Muscle layer of colon (tissue), 2 donors: ENCODE results near the gene PIAS3.
"Not testable (repeated sequence)": the region's sequence is repeated elsewhere in the genome, so short reads cannot be mapped to it uniquely, and the experiment has no call there.

ENCODE experiments used
- H3K27ac ChIP-seq: one replicate; pipeline ENCODE4 v1.7.0; 2013; ENCODE audit warnings: low read depth, mild to moderate bottlenecking, low read length, moderate library complexity
- H3K27me3 ChIP-seq, 2 donors: one replicate each; pipeline ENCODE4 v1.7.0; 2013; ENCODE audit warnings: low read length in 2 of 2, mild to moderate bottlenecking in 2 of 2; ENCODE audit not compliant: insufficient read depth in 2 of 2, control insufficient read depth in 1 of 2
- H3K36me3 ChIP-seq: one replicate; pipeline ENCODE4 v1.7.0; 2013; ENCODE audit warnings: mild to moderate bottlenecking, low read length; ENCODE audit not compliant: insufficient read depth
- H3K4me1 ChIP-seq: one replicate; pipeline ENCODE4 v1.7.0; 2013; ENCODE audit warnings: mild to moderate bottlenecking, low read length; ENCODE audit not compliant: insufficient read depth
- H3K4me3 ChIP-seq, 2 donors: one replicate each; pipeline ENCODE4 v1.7.0; 2013; ENCODE audit warnings: low read length in 2 of 2, low read depth in 1 of 2, mild to moderate bottlenecking in 1 of 2, moderate library complexity in 1 of 2
- H3K9ac ChIP-seq: one replicate; pipeline ENCODE4 v1.7.0; 2013; ENCODE audit warnings: low read length
- H3K9me3 ChIP-seq: one replicate; pipeline ENCODE4 v1.7.0; 2013; ENCODE audit warnings: mild to moderate bottlenecking, low read length
- donor health status: abdominal sarcoma.
- donor health status: Adenocarcinoma of cecum.

Gene PIAS3

DNA sequence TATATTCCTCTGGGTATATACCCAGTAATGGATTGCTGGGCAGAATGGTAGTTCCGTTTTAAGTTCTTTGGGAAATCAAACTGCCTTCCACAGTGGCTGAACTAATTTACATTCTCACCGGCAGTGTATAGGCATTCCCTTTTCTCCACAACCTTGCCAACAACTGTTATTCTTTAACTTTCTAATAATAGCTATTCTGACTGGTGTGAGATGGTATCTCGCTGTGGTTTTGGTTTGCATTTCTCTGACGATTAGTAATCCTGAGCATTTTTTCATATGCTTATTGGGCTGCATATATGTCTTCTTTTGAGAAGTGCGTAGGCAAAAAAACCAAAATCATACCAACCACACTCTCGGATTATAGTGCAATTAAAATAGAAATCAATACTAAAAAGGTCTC is 40.8 kb downstream of the PIAS3 start:
- not testable (repeated sequence) for H3K4me3 ChIP-seq, H3K36me3 ChIP-seq, H3K9me3 ChIP-seq, H3K27ac ChIP-seq, H3K9ac ChIP-seq, H3K27me3 ChIP-seq, H3K4me1 ChIP-seq

- not testable (repeated sequence) for H3K27ac ChIP-seq, H3K27me3 ChIP-seq, H3K4me3 ChIP-seq, H3K9me3 ChIP-seq, H3K4me1 ChIP-seq, H3K9ac ChIP-seq, H3K36me3 ChIP-seq
These were observed 45.7 kb downstream of the PIAS3 start for GRCh38 chr1:145812977-145813810.

GRCh38 chr1:145806844-145807243 is 52.0 kb downstream of the PIAS3 start:
- Histone ChIP-seq H3K9ac (no peak overlapping the region), H3K4me3 (no peak overlapping the region), H3K4me1 (peaks cover 25% of the 10 kb centered on the region), H3K9me3 (no peaks in the 10 kb centered on the region), H3K36me3 (no peaks in the 10 kb centered on the region), H3K27ac (no peak overlapping the region), H3K27me3 (no peaks in the 10 kb centered on the region)

DNA sequence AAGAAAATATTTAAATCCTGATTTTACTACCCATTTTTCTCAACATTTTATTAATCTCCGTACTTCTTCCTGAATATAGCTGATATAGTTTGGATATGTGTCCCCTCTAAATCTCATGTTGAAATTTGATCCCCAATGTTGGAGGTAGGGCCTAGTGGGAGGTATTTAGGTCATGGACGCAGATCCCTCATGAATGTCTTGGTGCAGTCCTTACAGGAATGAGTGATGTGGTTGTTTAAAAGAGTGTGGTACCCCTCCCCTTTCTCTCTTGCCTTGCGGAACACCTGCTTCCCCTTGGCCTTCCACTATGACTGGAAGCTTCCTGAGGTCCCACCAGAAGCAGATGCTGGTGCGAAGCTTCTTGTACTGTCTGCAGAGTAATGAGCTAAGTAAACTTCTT is 52.5 kb downstream of the PIAS3 start:
- no peaks in the 10 kb centered on the region for H3K9me3 ChIP-seq
- H3K4me3 ChIP-seq, result no peak overlapping the region
- H3K27ac ChIP-seq, result no peak overlapping the region
- H3K27me3 ChIP-seq, result no peaks in the 10 kb centered on the region
- H3K4me1 ChIP-seq, result peaks cover 25% of the 10 kb centered on the region
- H3K36me3 ChIP-seq, result no peaks in the 10 kb centered on the region
- H3K9ac ChIP-seq, result no peak overlapping the region

DNA sequence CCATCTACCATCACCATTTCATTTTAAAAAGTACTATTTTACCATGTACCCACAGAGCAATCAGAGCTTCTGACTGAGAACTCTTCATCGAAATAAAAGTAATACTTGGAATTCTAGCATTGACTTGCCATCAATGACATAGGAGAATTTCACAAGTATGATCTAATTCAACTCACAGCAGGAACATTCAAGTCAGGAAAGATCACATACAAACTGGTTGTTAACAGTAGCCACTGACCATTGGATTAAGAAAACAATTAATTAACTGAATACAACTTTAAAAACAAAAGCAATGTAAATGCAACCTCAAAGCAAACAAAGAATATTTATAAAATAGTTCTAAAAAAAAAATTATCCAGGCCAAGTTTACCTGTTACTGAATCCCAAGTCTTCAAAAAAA is 53.8 kb downstream of the PIAS3 start:
- H3K27ac ChIP-seq, result no peak overlapping the region
- H3K27me3 ChIP-seq, result no peaks in the 10 kb centered on the region
- H3K9me3 ChIP-seq, result no peaks in the 10 kb centered on the region
- no peak overlapping the region for H3K4me3 ChIP-seq
- no peaks in the 10 kb centered on the region for H3K36me3 ChIP-seq
- peaks cover 25% of the 10 kb centered on the region for H3K4me1 ChIP-seq
- H3K9ac ChIP-seq, result no peak overlapping the region

- H3K4me3 ChIP-seq, result no peak overlapping the region
- no peak overlapping the region for H3K9ac ChIP-seq
- H3K9me3 ChIP-seq, result no peaks in the 10 kb centered on the region
- no peak overlapping the region for H3K27ac ChIP-seq
- no peaks in the 10 kb centered on the region for H3K27me3 ChIP-seq
- H3K36me3 ChIP-seq, result no peaks in the 10 kb centered on the region
- peaks cover 25% of the 10 kb centered on the region for H3K4me1 ChIP-seq
These were observed 54.4 kb downstream of the PIAS3 start for GRCh38 chr1:145804235-145805045.

DNA sequence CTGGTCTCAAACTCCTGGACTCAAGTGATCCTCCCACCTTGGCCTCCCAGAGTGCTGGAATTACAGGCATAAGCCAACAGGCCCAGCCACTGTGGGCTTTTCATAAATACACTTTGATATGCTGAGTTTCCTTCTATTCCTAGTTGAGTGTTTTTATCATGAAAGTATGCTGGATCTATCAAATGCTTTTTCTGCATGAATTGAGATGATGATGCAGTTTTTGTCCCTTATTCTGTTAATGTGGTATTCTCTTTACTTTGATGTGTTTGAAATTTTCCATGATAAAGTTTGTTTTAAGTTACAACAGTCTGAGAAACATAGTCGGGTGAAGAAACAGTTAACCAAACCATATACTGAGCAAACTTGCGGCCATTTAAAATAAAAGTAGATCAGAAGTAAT is 59.1 kb downstream of the PIAS3 start:
- Histone ChIP-seq H3K4me1 (peaks cover 21% of the 10 kb centered on the region), H3K4me3 (no peak overlapping the region), H3K36me3 (no peaks in the 10 kb centered on the region)

More for the DNA sequence above, 59.1 kb downstream of the PIAS3 start:
- Histone ChIP-seq H3K27ac (no peak overlapping the region), H3K9me3 (no peaks in the 10 kb centered on the region), H3K9ac (no peak overlapping the region), H3K27me3 (no peaks in the 10 kb centered on the region)
